GM18519 (cell line): Measurements from ENCODE around the gene PPP1R3A.

Experiments used
- ATAC-seq: cut with Tn5 transposase; IDR thresholded peaks from one replicate; pipeline ENCODE4 v1.9.1; 2021; ENCODE audit warnings: mild to moderate bottlenecking, moderate library complexity; ENCODE audit not compliant: unreplicated experiment, low FRiP score

Gene PPP1R3A

DNA sequence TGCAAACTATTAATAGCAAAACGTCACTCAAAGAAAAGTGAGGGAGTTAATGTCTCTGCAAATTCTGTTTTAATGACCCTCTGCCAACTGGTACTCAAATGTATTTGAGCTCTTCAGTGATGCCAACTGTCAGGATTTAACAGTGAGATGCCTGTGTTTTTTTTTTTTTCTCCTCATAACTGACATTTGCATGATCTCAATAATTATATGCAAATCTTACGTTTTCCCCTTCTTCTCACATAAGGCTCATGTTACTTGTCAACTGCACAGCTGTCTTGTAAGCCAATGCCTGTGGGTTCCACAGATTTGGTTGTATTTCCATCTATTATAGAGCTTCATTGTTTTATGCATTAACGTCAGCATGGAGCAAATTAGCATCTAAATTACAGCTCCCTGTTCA lies 38.2 kb downstream of the PPP1R3A start:
- no peak for ATAC-seq

DNA sequence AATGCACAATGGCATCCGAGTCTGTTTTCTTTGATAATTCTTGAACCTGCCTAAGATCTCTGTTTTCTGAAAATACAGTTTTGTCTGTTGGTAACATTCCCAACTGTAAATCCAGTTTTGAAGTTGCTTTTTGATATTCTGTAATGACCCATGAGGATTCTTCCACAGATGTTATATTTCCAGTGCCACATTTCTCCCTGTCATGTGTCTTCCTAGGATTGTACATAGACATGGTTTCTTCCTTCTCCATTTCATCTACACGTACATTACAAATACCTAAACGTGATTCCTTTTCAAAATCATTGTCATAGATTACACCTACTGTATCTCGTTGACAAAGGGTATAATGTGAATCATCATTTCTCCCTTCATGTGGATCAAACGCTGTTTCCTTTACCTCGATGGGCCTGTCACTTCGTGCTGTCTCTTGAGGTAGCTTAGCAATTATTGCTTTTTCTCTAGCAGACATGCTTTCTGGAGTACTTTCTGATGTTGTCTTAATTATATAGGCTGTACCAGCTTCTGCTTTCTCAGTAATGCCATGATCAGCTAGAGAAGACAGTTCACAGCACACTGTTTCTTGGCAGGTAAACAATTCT lies 40.3 kb downstream of the PPP1R3A start:
- no peak for ATAC-seq

- no peak for ATAC-seq
These were observed 43.6 kb downstream of the PPP1R3A start for GRCh38 chr7:113875224-113875623.

DNA sequence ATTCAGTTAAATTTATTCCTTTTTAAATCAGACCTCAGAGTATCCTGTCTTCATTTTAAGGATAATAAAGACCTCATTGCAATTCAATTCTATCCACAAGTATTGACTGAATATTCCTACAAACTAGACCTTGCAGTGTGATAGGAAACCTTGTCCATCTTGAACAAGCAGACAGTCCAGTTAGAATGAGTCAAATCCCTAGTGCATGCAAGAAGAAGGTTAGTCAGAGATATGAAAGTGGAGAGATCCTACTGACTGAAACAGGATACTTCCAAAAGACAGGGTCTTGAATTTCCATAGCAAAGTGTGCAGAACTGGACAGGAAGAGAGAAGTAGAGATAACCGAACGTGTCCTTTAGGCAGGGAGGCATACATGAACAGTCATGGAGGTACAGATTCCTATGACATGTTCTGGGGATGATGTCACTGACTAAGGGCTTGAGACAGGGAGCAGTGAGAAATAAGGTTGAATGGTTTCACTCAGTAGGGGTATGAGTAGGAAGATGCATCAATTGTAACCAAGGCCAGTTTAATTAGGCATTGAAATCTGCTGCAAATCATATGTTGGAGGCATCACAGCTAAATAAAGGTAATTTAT lies 45.2 kb downstream of the PPP1R3A start:
- no peak for ATAC-seq

GRCh38 chr7:113872981-113873380 lies 45.8 kb downstream of the PPP1R3A start:
- no peak for ATAC-seq

GRCh38 chr7:113867325-113867724 lies 51.5 kb downstream of the PPP1R3A start:
- ATAC-seq = no peak

- no peak for ATAC-seq
These were observed 62.8 kb downstream of the PPP1R3A start for GRCh38 chr7:113856010-113856409.

DNA sequence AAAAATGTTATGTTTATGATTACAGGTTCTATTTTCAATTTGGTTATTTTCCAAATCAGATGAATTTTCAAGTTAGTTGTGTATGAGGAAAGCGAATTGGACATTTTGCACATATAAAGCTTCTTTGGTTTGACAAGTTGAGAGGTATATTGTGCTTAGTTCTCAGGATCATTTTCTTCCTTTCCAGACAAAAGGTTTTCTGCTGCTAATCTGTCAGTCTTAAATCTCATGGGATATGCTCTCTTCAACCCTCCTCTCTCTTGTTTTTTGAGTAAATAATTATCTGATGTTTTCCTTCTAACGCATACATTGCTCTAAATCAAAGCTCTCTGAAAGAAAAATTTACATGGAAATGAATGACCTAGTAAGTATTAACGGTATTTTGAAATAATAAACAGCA lies 77.9 kb downstream of the PPP1R3A start:
- no peak for ATAC-seq

GRCh38 chr7:113835367-113835766 lies 83.4 kb downstream of the PPP1R3A start:
- ATAC-seq = no peak

DNA sequence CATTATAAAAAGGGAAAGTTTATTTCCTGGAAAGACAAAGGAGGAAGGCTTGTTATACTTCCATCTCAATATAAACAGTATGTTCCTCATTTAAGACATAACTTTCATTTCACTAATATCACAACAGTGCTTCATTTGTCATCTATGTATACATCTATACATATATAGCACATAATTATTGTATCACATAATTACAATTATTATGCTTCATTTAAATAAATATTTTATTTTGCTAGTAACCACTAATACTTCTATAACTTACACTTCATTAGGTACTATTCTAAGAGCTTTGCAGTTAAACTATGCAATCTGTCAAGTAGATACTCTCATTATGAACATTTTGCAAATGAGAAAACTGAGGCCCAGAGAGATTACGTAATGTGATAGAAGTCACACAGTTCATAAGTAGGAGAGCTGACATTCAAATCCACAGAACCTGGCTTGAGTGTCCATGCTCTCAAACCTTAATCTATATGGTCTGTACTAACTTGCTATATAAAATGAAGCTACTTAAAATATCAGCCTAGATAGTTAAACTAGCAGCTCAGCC lies 86.5 kb downstream of the PPP1R3A start:
- no peak for ATAC-seq

- ATAC-seq = no peak
These were observed 87.3 kb downstream of the PPP1R3A start for GRCh38 chr7:113831556-113831955.

- ATAC-seq = no peak
These were observed 90.2 kb downstream of the PPP1R3A start for GRCh38 chr7:113828581-113828980.
